H9 (cell line): ENCODE measurements around the gene MTG2. TPM values are rescaled to one million over a fixed set of nuclear protein-coding genes. Genes with fewer than 3 reads are reported as not detected.

ENCODE experiments used
- DNase-seq: peaks from one replicate; pipeline ENCODE4 v3.0.0-alpha.2; 2017
- H2AFZ ChIP-seq: one replicate; pipeline ENCODE4 v1.6.1; 2013; ENCODE audit warnings: mild to moderate bottlenecking, low read length, control low read depth, moderate library complexity
- H2AK5ac ChIP-seq: 2 replicates; pipeline ENCODE4 v1.6.1; 2013; ENCODE audit warnings: low read length, control low read depth, mixed read lengths; ENCODE audit not compliant: insufficient read length
- H2BK120ac ChIP-seq: one replicate; pipeline ENCODE4 v1.6.1; 2013; ENCODE audit warnings: low read depth, mild to moderate bottlenecking, low read length, control low read depth, inconsistent platforms; ENCODE audit not compliant: poor library complexity, severe bottlenecking
- H2BK12ac ChIP-seq: 2 replicates; pipeline ENCODE4 v1.6.1; 2013; ENCODE audit warnings: low read length, control low read depth, mixed read lengths, low read depth; ENCODE audit not compliant: insufficient read length
- H2BK15ac ChIP-seq: 2 replicates; pipeline ENCODE4 v1.6.1; 2013; ENCODE audit warnings: low read depth, low read length, control low read depth
- H2BK20ac ChIP-seq: one replicate; pipeline ENCODE4 v1.6.1; 2013; ENCODE audit warnings: low read depth, mild to moderate bottlenecking, low read length, control low read depth, inconsistent platforms; ENCODE audit not compliant: poor library complexity, severe bottlenecking
- H2BK5ac ChIP-seq: 2 replicates; pipeline ENCODE4 v1.6.1; 2013; ENCODE audit warnings: low read length, control low read depth, mixed read lengths; ENCODE audit not compliant: insufficient read length
- H3K14ac ChIP-seq: 2 replicates; pipeline ENCODE4 v1.6.1; 2013; ENCODE audit warnings: low read length, control low read depth; ENCODE audit not compliant: insufficient read depth
- H3K18ac ChIP-seq: 2 replicates; pipeline ENCODE4 v1.6.1; 2013; ENCODE audit warnings: low read depth, mild to moderate bottlenecking, mixed read lengths, low read length, control low read depth; ENCODE audit not compliant: insufficient read length
- H3K23ac ChIP-seq: 2 replicates; pipeline ENCODE4 v1.6.1; 2013; ENCODE audit warnings: low read length, control low read depth, mixed read lengths, low read depth; ENCODE audit not compliant: insufficient read length
- H3K23me2 ChIP-seq: 2 replicates; pipeline ENCODE4 v1.6.1; 2013; ENCODE audit warnings: low read depth, mild to moderate bottlenecking, mixed read lengths, low read length, control low read depth; ENCODE audit not compliant: insufficient read length, poor library complexity, severe bottlenecking
- H3K27ac ChIP-seq: 2 replicates; pipeline ENCODE4 v1.5.1; 2013; ENCODE audit warnings: low read length, control low read depth, mixed read lengths, low read depth; ENCODE audit not compliant: insufficient read length
- H3K27me3 ChIP-seq: 2 replicates; pipeline ENCODE4 v1.6.1; 2013; ENCODE audit warnings: low read length, control low read depth, inconsistent platforms; ENCODE audit not compliant: insufficient read depth
- H3K4ac ChIP-seq: 2 replicates; pipeline ENCODE4 v1.6.1; 2013; ENCODE audit warnings: low read depth, mild to moderate bottlenecking, control low read depth, inconsistent platforms, low read length, moderate library complexity
- H3K4me1 ChIP-seq: 2 replicates; pipeline ENCODE4 v1.6.1; 2013; ENCODE audit warnings: low read length, control low read depth, inconsistent platforms; ENCODE audit not compliant: insufficient read depth
- H3K4me2 ChIP-seq: 2 replicates; pipeline ENCODE4 v1.6.1; 2013; ENCODE audit warnings: low read length, control low read depth, mixed read lengths; ENCODE audit not compliant: insufficient read length, insufficient read depth
- H3K56ac ChIP-seq: 2 replicates; pipeline ENCODE4 v1.6.1; 2013; ENCODE audit warnings: low read depth, mild to moderate bottlenecking, mixed read lengths, low read length, control low read depth; ENCODE audit not compliant: insufficient read length
- H3K79me1 ChIP-seq: 2 replicates; pipeline ENCODE4 v1.6.1; 2013; ENCODE audit warnings: low read depth, mild to moderate bottlenecking, moderate library complexity, low read length, control low read depth, inconsistent platforms; ENCODE audit not compliant: insufficient read depth, poor library complexity, severe bottlenecking
- H3K79me2 ChIP-seq: 2 replicates; pipeline ENCODE4 v1.6.1; 2013; ENCODE audit warnings: low read length, control low read depth, inconsistent platforms; ENCODE audit not compliant: insufficient read depth
- H3K9ac ChIP-seq: 2 replicates; pipeline ENCODE4 v1.6.1; 2013; ENCODE audit warnings: low read length, control low read depth, mixed read lengths; ENCODE audit not compliant: insufficient read length; ENCODE audit errors: extremely low read depth
- H3K9me3 ChIP-seq: one replicate; pipeline ENCODE4 v1.6.1; 2013; ENCODE audit warnings: low read depth, low read length, inconsistent platforms; ENCODE audit not compliant: control insufficient read depth
- H3T11ph ChIP-seq: one replicate; pipeline ENCODE4 v1.6.1; 2013; ENCODE audit warnings: mild to moderate bottlenecking, low read length, control low read depth, inconsistent platforms
- H4K20me1 ChIP-seq: one replicate; pipeline ENCODE4 v1.6.1; 2013; ENCODE audit not compliant: control insufficient read depth, insufficient read length, insufficient read depth
- H4K5ac ChIP-seq: 2 replicates; pipeline ENCODE4 v1.6.1; 2013; ENCODE audit warnings: low read depth, mild to moderate bottlenecking, mixed read lengths, low read length, control low read depth; ENCODE audit not compliant: insufficient read length
- H4K8ac ChIP-seq: replicated peaks from 2 replicates; pipeline ENCODE4 v1.6.1; 2013; ENCODE audit warnings: low read length, control low read depth, mixed read lengths, low read depth; ENCODE audit not compliant: insufficient read length
- H4K91ac ChIP-seq: 2 replicates; pipeline ENCODE4 v1.6.1; 2013; ENCODE audit warnings: low read depth, mild to moderate bottlenecking, moderate library complexity, mixed read lengths, low read length, control low read depth; ENCODE audit not compliant: insufficient read length
- H3K27ac Mint-ChIP-seq, 3 experiments: 2 replicates in 2 of 3; 3 replicates in 1 of 3; pipeline ENCODE4 v1.8.0; 2020 to 2021; ENCODE audit warnings: mixed read lengths in 3 of 3, mild to moderate bottlenecking in 1 of 3, moderate library complexity in 1 of 3
- H3K27me3 Mint-ChIP-seq: 2 replicates; pipeline ENCODE4 v1.8.0; 2021; ENCODE audit warnings: low read depth, mild to moderate bottlenecking, moderate library complexity, mixed read lengths
- H3K36me3 Mint-ChIP-seq, 3 experiments: 2 replicates in 2 of 3; 3 replicates in 1 of 3; pipeline ENCODE4 v1.8.0; 2020 to 2021; ENCODE audit warnings: low read depth in 3 of 3, mixed read lengths in 3 of 3; ENCODE audit not compliant: insufficient read depth in 1 of 3
- H3K4me1 Mint-ChIP-seq, 2 experiments: 2 replicates each; pipeline ENCODE4 v1.8.0; 2020; ENCODE audit warnings: mixed read lengths in 2 of 2
- H3K4me3 Mint-ChIP-seq, 2 experiments: 2 replicates in 1 of 2; 3 replicates in 1 of 2; pipeline ENCODE4 v1.8.0; 2020 to 2021; ENCODE audit warnings: mild to moderate bottlenecking in 2 of 2, mixed read lengths in 2 of 2, moderate library complexity in 1 of 2
- H3K9me3 Mint-ChIP-seq, 2 experiments: 2 replicates in 1 of 2; 3 replicates in 1 of 2; pipeline ENCODE4 v1.8.0; 2020; ENCODE audit warnings: mild to moderate bottlenecking in 2 of 2, mixed read lengths in 2 of 2, moderate library complexity in 1 of 2
- CTCF ChIP-seq: fragments of 200-600 bp; sonication (generic); conservative IDR thresholded peaks from 3 replicates; pipeline ENCODE4 v1.8.0; 2021; ENCODE audit warnings: antibody characterized with exemption, mild to moderate bottlenecking
- WGBS: extraction: QIAGEN DNeasy Blood & Tissue Kit; methylation state at CpG from one replicate; pipeline ENCODE4 v1.1.7; 2013; ENCODE audit warnings: missing lambda C conversion rate, low lambda C conversion rate, mixed read lengths; ENCODE audit not compliant: insufficient read length; ENCODE audit errors: extremely low coverage; 5-methylcytosine and 5-hydroxymethylcytosine counted together
- total RNA-seq: library from RNA; stranded (reverse); gene quantifications from 2 replicates; pipeline ENCODE4 v1.2.1, GENCODE V29; 2021

Gene MTG2
- total RNA-seq, 1 experiment from 2014 or later: 25.1 TPM

- Mint-ChIP-seq H3K27me3 (no peaks in the 10 kb centered on the region), H3K27ac (no peak overlapping the region), H3K9me3 (no peaks in the 10 kb centered on the region), H3K4me3 (no peak overlapping the region), H3K4me1 (no peaks in the 10 kb centered on the region), H3K36me3 (peaks cover 24 to 43% (median 43%) of the 10 kb centered on the region in 3 experiments; a peak in 6 of 7 replicates)
- no peak overlapping the region for H4K5ac ChIP-seq
- no peaks in the 10 kb centered on the region for H3K79me1 ChIP-seq
- no peak overlapping the region for H2BK15ac ChIP-seq
- no peak overlapping the region for H3K4ac ChIP-seq
- H3K14ac ChIP-seq: no peak overlapping the region
- no peaks in the 10 kb centered on the region for H3K4me1 ChIP-seq
- DNase-seq: no peak
- H3K9ac ChIP-seq: no peak overlapping the region
- H2BK5ac ChIP-seq: no peak overlapping the region
- no peak overlapping the region for H3T11ph ChIP-seq
- no peak overlapping the region for H2BK20ac ChIP-seq
- H2BK12ac ChIP-seq: no peak overlapping the region
- no peak overlapping the region for H3K56ac ChIP-seq
- H3K79me2 ChIP-seq: no peaks in the 10 kb centered on the region
- no peaks in the 10 kb centered on the region for H3K27me3 ChIP-seq
- H3K18ac ChIP-seq: no peak overlapping the region
- no peak for TF ChIP-seq CTCF
- H3K9me3 ChIP-seq: no peaks in the 10 kb centered on the region
- H3K23ac ChIP-seq: no peak overlapping the region
- H4K91ac ChIP-seq: no peak overlapping the region
- H2AK5ac ChIP-seq: no peak overlapping the region
- no peak overlapping the region for H3K27ac ChIP-seq
- no peak overlapping the region for H2BK120ac ChIP-seq
- no peaks in the 10 kb centered on the region for H4K20me1 ChIP-seq
- no peak overlapping the region for H2AFZ ChIP-seq
- no peak overlapping the region for H4K8ac ChIP-seq
- WGBS: no CpG with 5 or more reads among the region's 9 CpGs
- H3K23me2 ChIP-seq: no peaks in the 10 kb centered on the region
- H3K4me2 ChIP-seq: no peak overlapping the region
Observed at GRCh38 chr20:62197311-62197710, 14.5 kb downstream of the MTG2 start.
